Measurements from ENCODE around the gene ALOX15B.

- TF ChIP-seq, protein P1, sequence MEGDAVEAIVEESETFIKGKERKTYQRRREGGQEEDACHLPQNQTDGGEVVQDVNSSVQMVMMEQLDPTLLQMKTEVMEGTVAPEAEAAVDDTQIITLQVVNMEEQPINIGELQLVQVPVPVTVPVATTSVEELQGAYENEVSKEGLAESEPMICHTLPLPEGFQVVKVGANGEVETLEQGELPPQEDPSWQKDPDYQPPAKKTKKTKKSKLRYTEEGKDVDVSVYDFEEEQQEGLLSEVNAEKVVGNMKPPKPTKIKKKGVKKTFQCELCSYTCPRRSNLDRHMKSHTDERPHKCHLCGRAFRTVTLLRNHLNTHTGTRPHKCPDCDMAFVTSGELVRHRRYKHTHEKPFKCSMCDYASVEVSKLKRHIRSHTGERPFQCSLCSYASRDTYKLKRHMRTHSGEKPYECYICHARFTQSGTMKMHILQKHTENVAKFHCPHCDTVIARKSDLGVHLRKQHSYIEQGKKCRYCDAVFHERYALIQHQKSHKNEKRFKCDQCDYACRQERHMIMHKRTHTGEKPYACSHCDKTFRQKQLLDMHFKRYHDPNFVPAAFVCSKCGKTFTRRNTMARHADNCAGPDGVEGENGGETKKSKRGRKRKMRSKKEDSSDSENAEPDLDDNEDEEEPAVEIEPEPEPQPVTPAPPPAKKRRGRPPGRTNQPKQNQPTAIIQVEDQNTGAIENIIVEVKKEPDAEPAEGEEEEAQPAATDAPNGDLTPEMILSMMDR (IDR thresholded peaks at IDR 0.05 in 4 of 5, conservative IDR thresholded peaks at IDR 0.05 in 1 of 5), result no peak
- TF ChIP-seq POLR2A (IDR thresholded peaks at IDR 0.05), result no peak
Measured at GRCh38 chr17:8087952-8088230, 49.0 kb downstream of the ALOX15B start.

All from gastrocnemius medialis (tissue), 4 donors.